Heart left ventricle (tissue), 13 donors: ENCODE data around the gene STYXL1.

Source experiments
- POLR2A ChIP-seq, 2 donors: fragments of 450-650 bp; IDR thresholded peaks; one replicate each; pipeline ENCODE4 v1.6.1; 2017; ENCODE audit warnings: antibody characterized with exemption in 2 of 2, mild to moderate bottlenecking in 2 of 2, moderate library complexity in 2 of 2
- TF ChIP-seq, protein P1 (sequence below), 12 donors: fragments of 200-600 bp; sonication (generic) in 4 of 12; IDR thresholded peaks; one replicate each; pipeline versions ENCODE4 v1.5.0 to v1.8.0; 2018 to 2022; ENCODE audit warnings: antibody characterized with exemption in 12 of 12, mild to moderate bottlenecking in 5 of 12
- donor health status: ischemic (EF 13 %, LVEDD 7.1; RV severe dilation, severe dysfunction).
- donor health status: DM: no; HTN: yes; CAD: no.
- donor health status: DM: no; HTN: no; CAD: no.
- donor health status: ischemic (EF 25% LVEDD 6.9; RV normal size, moderate dysfunction).
- donor health status: ischemic (EF 25% LVEDD 5.7; RV mildly dilated, moderate dysfunction).
- donor health status: ischemic (EF 35%, LVEDD 5.7; RV mildly dilated, moderate dysfunction).
- donor health status: nonischemic (EF 11% LVEDD 7.7; RV severe dilation, severe dysfunction).
- donor health status: DM: yes; HTN: yes; CAD: no.
- donor health status: PGD.
- donor health status: ischemic (EF 29% LVEDD 5.4; RV normal size, mild dysfunction).
- donor health status: nonischemic (EF 23%, LVEDD 6.1; RV moderate dilation, normal function).

DNA sequence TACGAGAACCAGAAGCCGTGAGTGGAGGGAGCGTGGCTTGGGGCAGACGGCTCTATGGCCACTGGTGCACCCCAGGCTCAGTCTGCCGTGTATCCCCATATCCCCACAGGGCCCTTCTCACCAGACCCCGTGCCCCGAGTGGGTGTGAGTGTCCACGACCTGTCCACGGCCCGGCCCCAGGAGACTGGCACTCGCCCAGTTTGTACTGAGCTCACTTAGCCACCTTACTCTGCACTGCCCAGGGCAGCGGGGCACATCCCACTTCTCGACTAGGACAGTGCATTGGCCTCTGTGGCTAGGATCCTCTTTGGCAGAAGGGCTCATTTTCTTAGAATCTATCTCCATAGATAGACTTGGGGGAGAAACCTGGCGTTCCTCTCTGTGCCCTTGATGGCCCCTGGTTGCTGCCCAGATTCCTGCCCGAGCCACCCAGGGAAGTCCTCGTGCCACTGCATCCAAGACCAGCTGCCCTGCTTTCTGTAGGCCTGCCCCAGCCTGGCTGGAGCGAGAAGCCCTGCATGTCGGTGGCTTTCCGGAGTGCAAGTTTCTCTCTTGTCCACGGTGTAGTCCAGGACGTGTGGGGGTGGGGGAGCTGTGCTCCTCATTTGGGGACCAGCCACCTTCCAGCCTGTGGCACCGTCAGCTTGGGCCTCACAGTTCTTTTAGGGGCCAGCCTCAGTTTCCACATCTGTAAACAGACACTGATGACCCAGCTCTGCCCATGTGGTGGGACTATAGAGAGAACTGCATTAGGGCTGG lies 65.3 kb downstream of the STYXL1 start:
- TF ChIP-seq, protein P1, sequence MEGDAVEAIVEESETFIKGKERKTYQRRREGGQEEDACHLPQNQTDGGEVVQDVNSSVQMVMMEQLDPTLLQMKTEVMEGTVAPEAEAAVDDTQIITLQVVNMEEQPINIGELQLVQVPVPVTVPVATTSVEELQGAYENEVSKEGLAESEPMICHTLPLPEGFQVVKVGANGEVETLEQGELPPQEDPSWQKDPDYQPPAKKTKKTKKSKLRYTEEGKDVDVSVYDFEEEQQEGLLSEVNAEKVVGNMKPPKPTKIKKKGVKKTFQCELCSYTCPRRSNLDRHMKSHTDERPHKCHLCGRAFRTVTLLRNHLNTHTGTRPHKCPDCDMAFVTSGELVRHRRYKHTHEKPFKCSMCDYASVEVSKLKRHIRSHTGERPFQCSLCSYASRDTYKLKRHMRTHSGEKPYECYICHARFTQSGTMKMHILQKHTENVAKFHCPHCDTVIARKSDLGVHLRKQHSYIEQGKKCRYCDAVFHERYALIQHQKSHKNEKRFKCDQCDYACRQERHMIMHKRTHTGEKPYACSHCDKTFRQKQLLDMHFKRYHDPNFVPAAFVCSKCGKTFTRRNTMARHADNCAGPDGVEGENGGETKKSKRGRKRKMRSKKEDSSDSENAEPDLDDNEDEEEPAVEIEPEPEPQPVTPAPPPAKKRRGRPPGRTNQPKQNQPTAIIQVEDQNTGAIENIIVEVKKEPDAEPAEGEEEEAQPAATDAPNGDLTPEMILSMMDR (IDR thresholded peaks at IDR 0.05), result no peak
- TF ChIP-seq POLR2A (IDR thresholded peaks at IDR 0.05), result no peak
